ENCODE data around the gene CNTNAP2.

DNA sequence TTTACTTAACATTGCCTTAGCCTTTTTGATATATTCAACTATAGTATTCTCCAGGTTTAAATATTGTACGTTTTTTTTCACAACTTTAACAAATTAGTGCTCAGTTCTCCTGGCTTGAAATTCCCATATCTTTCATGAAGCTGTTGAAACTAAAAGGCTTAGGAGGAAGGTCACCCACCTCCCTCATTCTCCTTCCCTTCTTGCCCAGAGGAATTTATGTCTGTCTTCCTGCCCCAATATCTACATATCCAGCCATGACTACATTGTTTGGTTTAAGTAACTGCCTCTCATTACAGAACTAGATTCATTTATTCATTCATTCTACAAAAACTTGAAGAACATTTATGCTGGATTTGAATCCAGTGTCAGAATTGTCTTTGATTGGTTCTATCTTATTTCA lies 2219.2 kb downstream of the CNTNAP2 start:
- TF ChIP-seq EZH2 (IDR thresholded peaks at IDR 0.05) (no peak), POLR2AphosphoS5 (IDR thresholded peaks at IDR 0.05; ENCODE audit: borderline replicate concordance, low read depth, low read length) (no peak)
